ENCODE measurements around the gene ACACB.

The ACACB gene

GRCh38 chr12:109289551-109289950 lies 173.2 kb downstream of the ACACB start:
- no peak for DNase-seq (ENCODE audit: low read depth, low spot score)
- H3K27ac ChIP-seq: no peak overlapping the region

GRCh38 chr12:109290061-109290460 lies 173.7 kb downstream of the ACACB start:
- no peak overlapping the region for H3K27ac ChIP-seq

GRCh38 chr12:109291117-109291516 lies 174.7 kb downstream of the ACACB start:
- H3K27ac ChIP-seq: no peak overlapping the region
- no peak for DNase-seq (ENCODE audit: low read depth, low spot score)

More at GRCh38 chr12:109290061-109290460, 173.7 kb downstream of the ACACB start:
- no peak for DNase-seq (ENCODE audit: low read depth, low spot score)

DNA sequence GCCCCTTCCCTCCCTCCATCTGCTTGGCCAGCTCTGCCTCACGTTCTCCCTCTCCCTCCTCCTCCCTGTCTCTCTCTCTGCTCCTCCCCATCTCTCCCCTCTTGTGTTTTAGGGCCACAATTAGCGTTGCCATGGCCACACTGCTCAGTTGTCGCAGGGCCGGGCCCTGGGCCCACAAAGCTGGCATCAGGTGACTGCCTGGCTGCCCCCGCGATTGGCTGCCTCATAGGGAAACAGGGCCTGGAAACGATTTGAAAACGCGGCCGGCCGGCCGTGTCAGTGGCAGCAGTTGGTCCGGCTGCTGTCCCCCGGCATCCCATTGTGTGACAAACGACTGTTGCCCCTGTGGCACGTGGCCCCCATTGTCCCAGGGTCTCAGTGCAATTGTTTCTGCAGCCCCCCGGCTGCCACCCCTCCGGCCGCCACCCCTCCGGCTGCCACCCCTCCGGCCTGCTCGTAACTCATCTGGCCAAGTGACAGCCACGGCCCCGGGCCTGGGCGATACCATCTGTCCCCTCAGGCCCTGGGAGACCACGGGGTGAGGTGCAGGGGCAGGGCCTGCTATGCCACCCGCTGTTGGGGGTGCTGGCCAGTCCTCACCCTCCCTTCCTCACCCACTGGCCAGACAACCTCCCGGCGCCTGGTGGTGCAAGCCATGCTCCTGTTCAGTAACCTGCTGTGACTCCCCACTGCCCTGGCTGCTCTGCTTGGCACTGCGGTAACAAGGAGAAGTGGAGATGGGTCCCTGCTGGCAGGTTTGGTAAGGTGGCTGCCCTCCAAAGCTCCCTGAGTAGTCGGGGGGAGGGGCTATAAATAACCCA lies 175.3 kb downstream of the ACACB start:
- DNase-seq (ENCODE audit: low read depth, low spot score): no peak

GRCh38 chr12:109292342-109292711 lies 175.9 kb downstream of the ACACB start:
- no peak overlapping the region for H3K27ac ChIP-seq

More for the DNA sequence above, 175.3 kb downstream of the ACACB start:
- no peak overlapping the region for H3K27ac ChIP-seq

DNA sequence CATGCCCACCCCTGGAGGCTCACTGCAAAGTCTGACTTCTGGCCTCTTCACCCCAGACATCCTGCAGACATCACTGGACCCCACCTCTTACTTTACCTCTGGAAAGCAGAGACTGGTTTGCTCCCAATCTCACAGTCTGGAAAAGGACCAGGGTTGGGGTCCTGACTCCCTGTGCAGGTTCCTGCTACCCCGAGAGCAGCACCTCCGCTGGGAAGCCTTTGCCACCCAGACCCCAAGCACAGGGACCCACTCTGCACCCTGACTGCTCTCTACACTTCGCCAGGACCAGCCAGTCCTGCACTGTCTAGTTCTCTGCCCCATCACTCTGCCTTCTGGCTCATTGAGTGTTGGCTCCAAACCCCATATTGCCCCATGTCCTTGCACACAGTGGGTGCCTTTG lies 176.7 kb downstream of the ACACB start:
- H3K27ac ChIP-seq: no peak overlapping the region
- no peak for DNase-seq (ENCODE audit: low read depth, low spot score)

More at GRCh38 chr12:109292342-109292711, 175.9 kb downstream of the ACACB start:
- no peak for DNase-seq (ENCODE audit: low read depth, low spot score)

- H3K27ac ChIP-seq: no peak overlapping the region
- no peak for DNase-seq (ENCODE audit: low read depth, low spot score)
Observed at GRCh38 chr12:109294286-109294796, 178.0 kb downstream of the ACACB start.

GRCh38 chr12:109295764-109296425 lies 179.5 kb downstream of the ACACB start:
- H3K27ac ChIP-seq: no peak overlapping the region
- no peak for DNase-seq (ENCODE audit: low read depth, low spot score)

DNA sequence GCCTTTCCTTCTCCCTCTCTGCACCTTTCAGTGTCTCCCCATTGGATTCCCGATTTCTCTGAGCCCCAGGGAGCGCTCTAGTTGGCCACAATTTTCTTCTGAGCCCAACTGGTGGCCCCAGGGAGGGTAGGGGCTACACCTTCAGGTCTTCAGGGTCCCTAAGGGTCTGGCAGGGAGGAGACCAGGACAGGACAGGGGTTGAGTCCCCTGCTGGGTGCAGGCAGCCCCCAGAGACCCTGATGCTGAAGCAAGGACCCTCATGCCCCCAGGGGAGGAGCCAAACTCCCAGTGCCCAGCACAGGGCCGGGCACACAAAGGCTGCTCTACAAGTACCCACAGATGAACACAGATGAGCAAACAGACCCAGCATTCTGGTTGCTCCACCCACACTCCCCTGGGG lies 180.0 kb downstream of the ACACB start:
- DNase-seq (ENCODE audit: low read depth, low spot score): no peak
- H3K27ac ChIP-seq: no peak overlapping the region

- H3K27ac ChIP-seq: no peak overlapping the region
- no peak for DNase-seq (ENCODE audit: low read depth, low spot score)
Observed at GRCh38 chr12:109299849-109300248, 183.5 kb downstream of the ACACB start.

GRCh38 chr12:109301643-109302168 lies 185.3 kb downstream of the ACACB start:
- no peak overlapping the region for H3K27ac ChIP-seq
- DNase-seq (ENCODE audit: low read depth, low spot score): no peak

GRCh38 chr12:109302358-109302757 lies 186.0 kb downstream of the ACACB start:
- DNase-seq (ENCODE audit: low read depth, low spot score): no peak
- no peak overlapping the region for H3K27ac ChIP-seq

GRCh38 chr12:109302770-109303169 lies 186.4 kb downstream of the ACACB start:
- no peak for DNase-seq (ENCODE audit: low read depth, low spot score)

GRCh38 chr12:109304485-109304884 lies 188.1 kb downstream of the ACACB start:
- no peak for DNase-seq (ENCODE audit: low read depth, low spot score)

More at GRCh38 chr12:109302770-109303169, 186.4 kb downstream of the ACACB start:
- no peak overlapping the region for H3K27ac ChIP-seq

GRCh38 chr12:109305547-109305946 lies 189.2 kb downstream of the ACACB start:
- H3K27ac ChIP-seq: no peak overlapping the region
- DNase-seq (ENCODE audit: low read depth, low spot score): no peak

More at GRCh38 chr12:109304485-109304884, 188.1 kb downstream of the ACACB start:
- no peak overlapping the region for H3K27ac ChIP-seq

DNA sequence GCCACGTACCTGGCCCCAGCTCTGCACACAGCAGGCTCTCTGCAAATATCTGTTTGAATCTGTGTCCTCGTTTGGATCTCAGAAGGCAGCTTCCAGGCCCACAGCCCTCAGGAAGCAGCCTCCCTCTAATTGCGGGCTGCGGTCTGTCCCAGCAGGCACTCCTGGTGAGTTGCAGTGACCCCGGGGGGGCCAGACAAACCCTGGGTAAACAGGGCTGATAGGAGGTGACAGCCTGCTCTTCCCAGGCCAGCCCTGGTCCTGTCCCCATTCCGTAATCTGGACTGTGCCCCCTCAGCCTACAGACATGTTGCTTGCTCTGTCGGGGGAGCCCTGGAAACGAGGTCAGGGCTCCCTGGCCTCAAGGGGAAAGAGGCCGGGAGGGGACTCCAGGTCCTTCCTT lies 190.7 kb downstream of the ACACB start:
- DNase-seq (ENCODE audit: low read depth, low spot score): no peak
- H3K27ac ChIP-seq: no peak overlapping the region

GRCh38 chr12:109308534-109309380 lies 192.4 kb downstream of the ACACB start, which contains the start of gene FOXN4:
FOXN4 (minus strand) TSS chr12:109309284; CDS start chr12:109308321, 963 bp downstream.
- no peak for DNase-seq (ENCODE audit: low read depth, low spot score)
- H3K27ac ChIP-seq: no peak within 1 kb of the TSS

GRCh38 chr12:109309381-109310246 lies 193.2 kb downstream of the ACACB start:
- H3K27ac ChIP-seq: no peak overlapping the region
- DNase-seq (ENCODE audit: low read depth, low spot score): no peak

Data from epithelial cell of prostate (primary cell).